ENCODE measurements around the gene ZNF771. TPM values are rescaled to one million over a fixed set of nuclear protein-coding genes. Genes with fewer than 3 reads are reported as not detected.

Gene ZNF771
- total RNA-seq, 1 experiment from 2014 or later, result 11.0 TPM

DNA sequence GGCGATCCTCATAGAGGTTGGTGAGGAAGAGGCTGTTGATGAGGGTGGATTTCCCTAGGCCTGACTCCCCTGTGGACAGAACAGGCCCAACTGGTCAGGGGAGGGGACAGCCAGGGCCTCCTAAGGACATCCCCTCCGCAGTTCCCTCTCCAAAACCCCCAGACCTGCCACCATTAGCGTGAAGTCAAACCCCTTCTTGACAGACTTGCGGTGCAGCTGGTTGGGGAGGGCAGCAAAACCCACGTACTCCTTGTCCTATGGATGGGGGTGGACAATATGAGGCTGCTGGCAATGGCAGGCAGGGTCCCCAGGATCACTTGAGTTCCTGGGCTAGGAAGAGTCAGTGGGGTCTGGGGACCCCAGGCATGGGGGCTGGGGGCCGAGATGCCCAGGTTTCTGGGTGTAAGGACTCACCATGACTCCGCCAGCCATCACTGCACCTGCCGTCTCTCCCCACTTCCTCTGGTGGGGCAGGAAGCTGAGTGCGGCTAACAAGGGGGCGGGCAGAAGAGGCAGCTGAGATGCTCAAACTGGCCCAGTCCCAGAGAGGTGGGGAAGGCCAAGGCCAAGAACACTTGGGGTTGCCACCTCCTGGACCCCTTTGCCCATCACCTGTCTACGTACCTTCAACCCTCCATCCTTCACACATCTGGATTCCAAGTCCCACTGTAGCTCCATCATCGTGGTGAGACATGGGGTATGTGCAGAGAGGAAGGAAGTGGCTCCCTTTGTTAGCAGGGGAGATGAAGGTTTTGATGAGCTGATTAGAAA, 25.1 kb upstream of the ZNF771 start, which contains the start of gene SEPTIN1:
SEPTIN1 (minus strand) TSS at position 451 of the 771 bp plus-strand sequence; CDS start at position 432, 19 bp downstream.
- Histone ChIP-seq H3K27ac (ENCODE audit: low read depth, low read length) (no peak within 1 kb of the TSS), H3K4me2 (ENCODE audit: low read length) (no peak within 1 kb of the TSS), H4K20me1 (ENCODE audit: insufficient read depth) (no peaks in the 10 kb centered on the region), H3K9ac (ENCODE audit: low read length) (no peak within 1 kb of the TSS; the same call in 1 of the 2 replicates), H3K27me3 (ENCODE audit: insufficient read depth, low read length) (no peaks in the 10 kb centered on the region), H3K36me3 (ENCODE audit: control insufficient read depth in 1 of 2, insufficient read depth in 2 of 2, low read length in 2 of 2) (no peaks in the 10 kb centered on the region), H3K4me1 (ENCODE audit: control insufficient read depth in 1 of 2, insufficient read depth in 2 of 2, low read length in 2 of 2) (peaks cover 5 to 24% of the 10 kb centered on the region in 2 experiments), H3K9me3 (ENCODE audit: control insufficient read depth in 1 of 2, insufficient read depth in 1 of 2, low read depth in 1 of 2, low read length in 2 of 2) (no peaks in the 10 kb centered on the region), H3K4me3 (replicated peaks in 1 of 2; ENCODE audit: low read depth in 1 of 2, low read length in 2 of 2) (no peak within 1 kb of the TSS), H2AFZ (ENCODE audit: low read depth, low read length, poor library complexity, severe bottlenecking) (no peak within 1 kb of the TSS), H3K79me2 (ENCODE audit: insufficient read depth, low read length) (no peaks in the 10 kb centered on the region), H3K9me2 (ENCODE audit: insufficient read depth) (no peaks in the 10 kb centered on the region)
- CTCF ChIA-PET, result no interaction called here
- BruUV-seq (replicated peaks), result no TSS peak
- POLR2A ChIA-PET, result no interaction called here
- RAD21 ChIA-PET (ENCODE audit: low non-redundant PET in 1 of 2, low total read pairs in 2 of 2, uncharacterized antibody in 2 of 2, unreplicated experiment in 2 of 2), result no interaction called here
- DNase-seq (ENCODE audit: low read depth, low spot score) (no peak), ATAC-seq (no peak)
- intact Hi-C loops (cut with micrococcal nuclease), result no loop called here
- TF ChIP-seq ATF3 (IDR thresholded peaks at IDR 0.05) (no peak), RAD21 (IDR thresholded peaks at IDR 0.05; ENCODE audit: low read depth) (no peak), SIN3A (IDR thresholded peaks at IDR 0.05; ENCODE audit: low read depth) (no peak), ELF1 (IDR thresholded peaks at IDR 0.05; ENCODE audit: borderline replicate concordance, low read depth) (no peak), JUND (IDR thresholded peaks at IDR 0.05) (no peak), CTCF (IDR thresholded peaks at IDR 0.05 in 2 of 3, conservative IDR thresholded peaks at IDR 0.05 in 1 of 3; ENCODE audit: borderline replicate concordance in 1 of 3, insufficient read depth in 1 of 3, low read depth in 2 of 3, low read length in 2 of 3) (no peak), EZH2phosphoT487 (IDR thresholded peaks at IDR 0.05; ENCODE audit: borderline replicate concordance) (no peak), ZFX (IDR thresholded peaks at IDR 0.05) (no peak), POLR2A (IDR thresholded peaks at IDR 0.05; ENCODE audit: borderline replicate concordance, extremely low read depth, insufficient read depth, insufficient read length) (no peak), POLR2AphosphoS5 (IDR thresholded peaks at IDR 0.05; ENCODE audit: low read depth, low read length) (no peak), MAX (IDR thresholded peaks at IDR 0.05) (no peak), FOSL1 (IDR thresholded peaks at IDR 0.05; ENCODE audit: low read depth) (no peak), CEBPB (IDR thresholded peaks at IDR 0.05; ENCODE audit: low read depth) (no peak), EZH2 (IDR thresholded peaks at IDR 0.05) (no peak), TCF7L2 (IDR thresholded peaks at IDR 0.05; ENCODE audit: borderline replicate concordance, extremely low read depth, insufficient read depth, insufficient read length) (no peak), YY1 (IDR thresholded peaks at IDR 0.05; ENCODE audit: extremely low read depth, insufficient replicate concordance, low read depth, low read length) (no peak)
- TF ChIP-seq, protein P1, sequence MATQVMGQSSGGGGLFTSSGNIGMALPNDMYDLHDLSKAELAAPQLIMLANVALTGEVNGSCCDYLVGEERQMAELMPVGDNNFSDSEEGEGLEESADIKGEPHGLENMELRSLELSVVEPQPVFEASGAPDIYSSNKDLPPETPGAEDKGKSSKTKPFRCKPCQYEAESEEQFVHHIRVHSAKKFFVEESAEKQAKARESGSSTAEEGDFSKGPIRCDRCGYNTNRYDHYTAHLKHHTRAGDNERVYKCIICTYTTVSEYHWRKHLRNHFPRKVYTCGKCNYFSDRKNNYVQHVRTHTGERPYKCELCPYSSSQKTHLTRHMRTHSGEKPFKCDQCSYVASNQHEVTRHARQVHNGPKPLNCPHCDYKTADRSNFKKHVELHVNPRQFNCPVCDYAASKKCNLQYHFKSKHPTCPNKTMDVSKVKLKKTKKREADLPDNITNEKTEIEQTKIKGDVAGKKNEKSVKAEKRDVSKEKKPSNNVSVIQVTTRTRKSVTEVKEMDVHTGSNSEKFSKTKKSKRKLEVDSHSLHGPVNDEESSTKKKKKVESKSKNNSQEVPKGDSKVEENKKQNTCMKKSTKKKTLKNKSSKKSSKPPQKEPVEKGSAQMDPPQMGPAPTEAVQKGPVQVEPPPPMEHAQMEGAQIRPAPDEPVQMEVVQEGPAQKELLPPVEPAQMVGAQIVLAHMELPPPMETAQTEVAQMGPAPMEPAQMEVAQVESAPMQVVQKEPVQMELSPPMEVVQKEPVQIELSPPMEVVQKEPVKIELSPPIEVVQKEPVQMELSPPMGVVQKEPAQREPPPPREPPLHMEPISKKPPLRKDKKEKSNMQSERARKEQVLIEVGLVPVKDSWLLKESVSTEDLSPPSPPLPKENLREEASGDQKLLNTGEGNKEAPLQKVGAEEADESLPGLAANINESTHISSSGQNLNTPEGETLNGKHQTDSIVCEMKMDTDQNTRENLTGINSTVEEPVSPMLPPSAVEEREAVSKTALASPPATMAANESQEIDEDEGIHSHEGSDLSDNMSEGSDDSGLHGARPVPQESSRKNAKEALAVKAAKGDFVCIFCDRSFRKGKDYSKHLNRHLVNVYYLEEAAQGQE (IDR thresholded peaks at IDR 0.05; ENCODE audit: low read depth), result no peak
